ENCODE data around the gene TSPAN18.

- TF ChIP-seq POLR2A (IDR thresholded peaks at IDR 0.05; ENCODE audit: low read depth, low read length) = no peak
- TF ChIP-seq TAF1 (IDR thresholded peaks at IDR 0.05; ENCODE audit: borderline replicate concordance, low read depth, low read length) = no peak
- TF ChIP-seq POLR2AphosphoS5 (IDR thresholded peaks at IDR 0.05; ENCODE audit: low read depth, low read length) = no peak
Observed at GRCh38 chr11:44816761-44817160, 90.0 kb downstream of the TSPAN18 start.
